Activated CD8-positive, alpha-beta T cell treated with anti-CD3 and anti-CD28 coated beads, Interleukin-2, amount 10 ng/mL, durations not matched to agents 7 days and 5 days (primary cell): ENCODE results near the gene RPL41. TPM values are rescaled to one million over a fixed set of nuclear protein-coding genes. Genes with fewer than 3 reads are reported as not detected.
A peak's percentile ranks its signal among the peaks of the same experiment; 100 is the strongest.

ENCODE experiments used
- ATAC-seq: fragments of 150-1000 bp; cut with Tn5 transposase; one replicate; pipeline ENCODE4 v1.10.0; 2021; ENCODE audit warnings: moderate library complexity
- CTCF ChIA-PET: fragments of 350-600 bp; sonication (Branson Sonifier 250); formaldehyde crosslinking; loops from one replicate; lab custom pipeline; 2021; ENCODE audit warnings: antibody characterized with exemption; lab: Charles Lee
- POLR2A ChIA-PET: fragments of 350-600 bp; sonication (Branson Sonifier 250); formaldehyde crosslinking; loops from one replicate; lab custom pipeline; 2021; ENCODE audit warnings: antibody characterized with exemption; lab: Charles Lee
- DNase-seq: peaks from one replicate; pipeline ENCODE4 v3.0.0-alpha.2; 2020
- H3K27ac Mint-ChIP-seq: one replicate; pipeline ENCODE4 v1.8.0; 2021; ENCODE audit warnings: mild to moderate bottlenecking, mixed read lengths
- H3K27me3 Mint-ChIP-seq: one replicate; pipeline ENCODE4 v1.8.0; 2021; ENCODE audit warnings: low read depth, mixed read lengths
- H3K36me3 Mint-ChIP-seq: one replicate; pipeline ENCODE4 v1.8.0; 2021; ENCODE audit warnings: low read depth, mixed read lengths
- H3K4me1 Mint-ChIP-seq: one replicate; pipeline ENCODE4 v1.8.0; 2021; ENCODE audit warnings: low read depth, mixed read lengths
- H3K4me3 Mint-ChIP-seq: one replicate; pipeline ENCODE4 v1.8.0; 2021; ENCODE audit warnings: mild to moderate bottlenecking, mixed read lengths
- H3K9me3 Mint-ChIP-seq: one replicate; pipeline ENCODE4 v1.8.0; 2022; ENCODE audit warnings: mixed read lengths; ENCODE audit not compliant: insufficient read depth
- total RNA-seq, 2 experiments: library from RNA; stranded (reverse); gene quantifications; one replicate each; pipeline ENCODE4 v1.2.3, GENCODE V29; 2021

The RPL41 gene
- total RNA-seq, 2 experiments from 2014 or later, result 3,845 to 4,046 TPM

- POLR2A ChIA-PET, result interaction anchor here (0.6 to 4.1 kb wide), 5 partner anchors 11 to 18 kb away, joined by 3 to 30 read pairs (median 4); partner anchors contain the start of genes ESYT1 and MYL6
- H3K4me1 Mint-ChIP-seq, result peaks cover 41% of the 10 kb centered on the region
- ATAC-seq (no peak), DNase-seq (no peak)
- peak overlapping the region; percentile 68 for H3K27ac Mint-ChIP-seq
- no peak overlapping the region for H3K4me3 Mint-ChIP-seq
- H3K36me3 Mint-ChIP-seq, result peaks cover 57% of the 10 kb centered on the region
- H3K27me3 Mint-ChIP-seq, result no peaks in the 10 kb centered on the region
- no peaks in the 10 kb centered on the region for H3K9me3 Mint-ChIP-seq
- CTCF ChIA-PET, result interaction anchor here (0.8 to 1.3 kb wide), 3 partner anchors 25 to 79 kb away, joined by 3 to 6 read pairs (median 6); partner anchors contain the start of genes SMARCC2 and ZC3H10
Measured at GRCh38 chr12:56143870-56144269, 27.4 kb downstream of the RPL41 start.

GRCh38 chr12:56145217-56145616, 28.8 kb downstream of the RPL41 start:
- Mint-ChIP-seq H3K36me3 (peaks cover 49% of the 10 kb centered on the region), H3K9me3 (no peaks in the 10 kb centered on the region), H3K4me1 (peaks cover 32% of the 10 kb centered on the region), H3K27me3 (no peaks in the 10 kb centered on the region), H3K27ac (no peak overlapping the region), H3K4me3 (no peak overlapping the region)
- DNase-seq (no peak), ATAC-seq (no peak)
- POLR2A ChIA-PET, result interaction anchor here (1.8 to 4.1 kb wide), 2 partner anchors 17 kb away, joined by 10 to 30 read pairs; partner anchors contain the start of gene ESYT1
- CTCF ChIA-PET, result no interaction called here

- CTCF ChIA-PET, result no interaction called here
- no peak for DNase-seq
- no peak for ATAC-seq
- Mint-ChIP-seq H3K27me3 (no peaks in the 10 kb centered on the region), H3K36me3 (peaks cover 39% of the 10 kb centered on the region), H3K27ac (peak overlapping the region; percentile 25), H3K9me3 (no peaks in the 10 kb centered on the region), H3K4me1 (peaks cover 39% of the 10 kb centered on the region), H3K4me3 (no peak overlapping the region)
- POLR2A ChIA-PET, result no interaction called here
Measured at GRCh38 chr12:56146492-56147460, 30.3 kb downstream of the RPL41 start.

- no peaks in the 10 kb centered on the region for H3K9me3 Mint-ChIP-seq
- DNase-seq (no peak), ATAC-seq (no peak)
- ChIA-PET POLR2A (interaction anchor here (0.6 to 1.4 kb wide), 2 partner anchors 16 to 431 kb away, joined by 3 to 5 read pairs; no protein-coding TSS in a partner anchor), CTCF (interaction anchor here (0.8 to 1.3 kb wide), 2 partner anchors 23 to 24 kb away, joined by 3 to 4 read pairs; partner anchors contain the start of gene ESYT1)
- no peaks in the 10 kb centered on the region for H3K27me3 Mint-ChIP-seq
- peak overlapping the region; percentile 92 for H3K4me3 Mint-ChIP-seq
- H3K36me3 Mint-ChIP-seq, result peaks cover 16% of the 10 kb centered on the region
- peak overlapping the region; percentile 99 for H3K27ac Mint-ChIP-seq
- peaks cover 51% of the 10 kb centered on the region for H3K4me1 Mint-ChIP-seq
Measured at GRCh38 chr12:56150563-56150962, 34.1 kb downstream of the RPL41 start.

- Mint-ChIP-seq H3K36me3 (peaks cover 19% of the 10 kb centered on the region), H3K9me3 (no peaks in the 10 kb centered on the region), H3K27me3 (no peaks in the 10 kb centered on the region), H3K4me3 (peak overlapping the region; percentile 92), H3K27ac (peak overlapping the region; percentile 99), H3K4me1 (peaks cover 55% of the 10 kb centered on the region)
- DNase-seq (peak; percentile 80), ATAC-seq (peak; percentile 80)
- POLR2A ChIA-PET, result interaction anchor here (0.7 to 1.7 kb wide), 17 partner anchors 9 to 477 kb away, joined by 3 to 23 read pairs (median 5); partner anchors contain the start of genes CS, ESYT1, PA2G4 and SMARCC2
- CTCF ChIA-PET, result interaction anchor here (0.6 to 1.5 kb wide), 13 partner anchors 9 to 327 kb away, joined by 3 to 33 read pairs (median 4); partner anchors contain the start of genes ESYT1, RNF41, SMARCC2 and TIMELESS
Measured at GRCh38 chr12:56151672-56152131, 35.3 kb downstream of the RPL41 start.

GRCh38 chr12:56152132-56152755, 35.8 kb downstream of the RPL41 start, which contains the start of gene MYL6B:
Gene MYL6B (plus strand): TSS chr12:56152587. CDS start chr12:56153919, 1,332 bp downstream.
- H3K4me3 Mint-ChIP-seq, result peak within 1 kb of the TSS; percentile 92
- ATAC-seq (peak; percentile 91), DNase-seq (peak; percentile 97)
- CTCF ChIA-PET, result interaction anchor here (0.6 to 1.5 kb wide), 13 partner anchors 10 to 327 kb away, joined by 3 to 33 read pairs (median 4); partner anchors contain the start of genes ESYT1, RNF41, SMARCC2 and TIMELESS
- no peaks in the 10 kb centered on the region for H3K27me3 Mint-ChIP-seq
- POLR2A ChIA-PET, result interaction anchor here (0.7 to 1.7 kb wide), 16 partner anchors 9 to 476 kb away, joined by 3 to 23 read pairs (median 6); partner anchors contain the start of genes CS, ESYT1, PA2G4 and SMARCC2
- H3K36me3 Mint-ChIP-seq, result peaks cover 20% of the 10 kb centered on the region
- H3K4me1 Mint-ChIP-seq, result peaks cover 57% of the 10 kb centered on the region
- H3K9me3 Mint-ChIP-seq, result no peaks in the 10 kb centered on the region
- H3K27ac Mint-ChIP-seq, result peak within 1 kb of the TSS; percentile 99

GRCh38 chr12:56152756-56153677, 36.6 kb downstream of the RPL41 start:
- ATAC-seq, result no peak
- DNase-seq, result no peak
- H3K9me3 Mint-ChIP-seq, result no peaks in the 10 kb centered on the region
- ChIA-PET POLR2A (interaction anchor here (0.5 to 2.9 kb wide), 5 partner anchors 14 to 71 kb away, joined by 3 to 17 read pairs (median 6); partner anchors contain the start of gene ZC3H10), CTCF (no interaction called here)
- H3K4me3 Mint-ChIP-seq, result peak overlapping the region; percentile 92
- peaks cover 62% of the 10 kb centered on the region for H3K4me1 Mint-ChIP-seq
- no peaks in the 10 kb centered on the region for H3K27me3 Mint-ChIP-seq
- peak overlapping the region; percentile 99 for H3K27ac Mint-ChIP-seq
- H3K36me3 Mint-ChIP-seq, result peaks cover 25% of the 10 kb centered on the region

- H3K27me3 Mint-ChIP-seq, result no peaks in the 10 kb centered on the region
- H3K4me3 Mint-ChIP-seq, result peak overlapping the region; percentile 92
- peak overlapping the region; percentile 99 for H3K27ac Mint-ChIP-seq
- ATAC-seq, result no peak
- no peaks in the 10 kb centered on the region for H3K9me3 Mint-ChIP-seq
- DNase-seq, result no peak
- ChIA-PET CTCF (interaction anchor here (1.5 kb wide), 1 partner anchor 36 kb away, joined by 12 read pairs; the partner anchor contains the start of gene ZC3H10), POLR2A (interaction anchor here (0.5 to 2.9 kb wide), 6 partner anchors 13 to 70 kb away, joined by 3 to 17 read pairs (median 6); partner anchors contain the start of genes ESYT1 and ZC3H10)
- peaks cover 62% of the 10 kb centered on the region for H3K4me1 Mint-ChIP-seq
- H3K36me3 Mint-ChIP-seq, result peaks cover 30% of the 10 kb centered on the region
Measured at GRCh38 chr12:56153678-56154065, 37.2 kb downstream of the RPL41 start.

GRCh38 chr12:56154246-56154771, 37.9 kb downstream of the RPL41 start:
- Mint-ChIP-seq H3K4me1 (peaks cover 66% of the 10 kb centered on the region), H3K36me3 (peaks cover 36% of the 10 kb centered on the region), H3K27ac (no peak overlapping the region), H3K4me3 (no peak overlapping the region), H3K27me3 (no peaks in the 10 kb centered on the region), H3K9me3 (no peaks in the 10 kb centered on the region)
- ATAC-seq (no peak), DNase-seq (no peak)
- POLR2A ChIA-PET, result interaction anchor here (1.0 to 2.9 kb wide), 5 partner anchors 11 to 37 kb away, joined by 3 to 17 read pairs (median 7); partner anchors contain the start of genes ESYT1 and ZC3H10
- CTCF ChIA-PET, result interaction anchor here (1.5 to 1.6 kb wide), 2 partner anchors 35 to 36 kb away, joined by 5 to 12 read pairs; partner anchors contain the start of genes SMARCC2 and ZC3H10
